GM23338 (cell line): ENCODE measurements around the gene MPDU1. TPM values are rescaled to one million over a fixed set of nuclear protein-coding genes. Genes with fewer than 3 reads are reported as not detected.

Source experiments
- ATAC-seq: fragments of 200-7000 bp; cut with Tn5 transposase; 3 replicates; pipeline ENCODE4 v1.9.1; 2020
- DNase-seq: peaks from one replicate; pipeline ENCODE4 v3.0.0-alpha.2; 2015; ENCODE audit warnings: low spot score
- H2AFZ ChIP-seq: fragments of 200-600 bp; sonication (generic); 2 replicates; pipeline ENCODE4 v1.8.0; 2016; ENCODE audit warnings: antibody characterized with exemption, mild to moderate bottlenecking, moderate library complexity
- H3F3A ChIP-seq: fragments of 200-600 bp; sonication (generic); replicated peaks from 2 replicates; pipeline ENCODE4 v1.8.0; 2017; ENCODE audit warnings: antibody characterized with exemption, mixed run types, low read depth
- H3K27ac ChIP-seq: fragments of 200-600 bp; sonication (generic); 2 replicates; pipeline ENCODE4 v1.6.1; 2016; ENCODE audit warnings: low read depth
- H3K27me3 ChIP-seq: fragments of 200-600 bp; sonication (generic); 2 replicates; pipeline ENCODE4 v1.8.0; 2016; ENCODE audit warnings: mild to moderate bottlenecking, mixed run types, moderate library complexity; ENCODE audit not compliant: insufficient read depth
- H3K36me3 ChIP-seq: fragments of 200-600 bp; sonication (generic); 2 replicates; pipeline ENCODE4 v1.8.0; 2016; ENCODE audit warnings: mild to moderate bottlenecking; ENCODE audit not compliant: insufficient read depth
- H3K4me1 ChIP-seq: fragments of 200-600 bp; sonication (generic); 2 replicates; pipeline ENCODE4 v1.8.0; 2016; ENCODE audit warnings: mild to moderate bottlenecking, moderate library complexity; ENCODE audit not compliant: insufficient read depth
- H3K4me2 ChIP-seq: fragments of 200-600 bp; sonication (generic); 2 replicates; pipeline ENCODE4 v1.7.1; 2017; ENCODE audit warnings: mixed run types
- H3K4me3 ChIP-seq: fragments of 200-600 bp; sonication (generic); 2 replicates; pipeline ENCODE4 v1.6.1; 2016; ENCODE audit warnings: mixed run types
- H3K79me2 ChIP-seq: fragments of 200-600 bp; sonication (generic); replicated peaks from 2 replicates; pipeline ENCODE4 v1.8.0; 2017; ENCODE audit warnings: mild to moderate bottlenecking; ENCODE audit not compliant: insufficient read depth
- H3K9me2 ChIP-seq: fragments of 200-600 bp; sonication (generic); 2 replicates; pipeline ENCODE4 v1.8.0; 2017; ENCODE audit not compliant: insufficient read depth
- H4K20me1 ChIP-seq: fragments of 200-600 bp; sonication (generic); replicated peaks from 2 replicates; pipeline ENCODE4 v1.8.0; 2017; ENCODE audit warnings: mild to moderate bottlenecking; ENCODE audit not compliant: insufficient read depth
- H3K27ac Mint-ChIP-seq: 2 replicates; pipeline ENCODE4 v1.8.0; 2020; ENCODE audit warnings: inconsistent platforms, mild to moderate bottlenecking, moderate library complexity, mixed read lengths
- H3K27me3 Mint-ChIP-seq: 3 replicates; pipeline ENCODE4 v1.8.0; 2022; ENCODE audit warnings: low read depth, mild to moderate bottlenecking, moderate library complexity, mixed read lengths, inconsistent platforms; ENCODE audit not compliant: insufficient read depth, poor library complexity
- H3K36me3 Mint-ChIP-seq: 3 replicates; pipeline ENCODE4 v1.8.0; 2021; ENCODE audit warnings: low read depth, mild to moderate bottlenecking, inconsistent platforms, moderate library complexity, mixed read lengths
- H3K4me1 Mint-ChIP-seq: 3 replicates; pipeline ENCODE4 v1.8.0; 2020; ENCODE audit warnings: mild to moderate bottlenecking, inconsistent platforms, mixed read lengths
- H3K4me3 Mint-ChIP-seq: 3 replicates; pipeline ENCODE4 v1.8.0; 2021; ENCODE audit warnings: moderate library complexity, mild to moderate bottlenecking, inconsistent platforms, mixed read lengths
- H3K9me3 Mint-ChIP-seq: 3 replicates; pipeline ENCODE4 v1.8.0; 2020; ENCODE audit warnings: moderate library complexity, mild to moderate bottlenecking, inconsistent platforms, mixed read lengths
- CREB1 ChIP-seq: fragments of 250-450 bp; sonication (Bioruptor Pico); IDR thresholded peaks from 2 replicates; pipeline ENCODE4 v1.5.0; 2020; ENCODE audit warnings: low read depth, mild to moderate bottlenecking, moderate library complexity
- ETS1 ChIP-seq: IDR thresholded peaks from 2 replicates; pipeline ENCODE4 v1.6.1; 2016; ENCODE audit warnings: antibody characterized with exemption
- EZH2 ChIP-seq: fragments of 200-600 bp; sonication (generic); IDR thresholded peaks from one replicate; pipeline ENCODE4 v1.8.0; 2017; ENCODE audit warnings: antibody characterized with exemption, mild to moderate bottlenecking, low read depth; ENCODE audit not compliant: unreplicated experiment
- EZH2phosphoT487 ChIP-seq: fragments of 200-600 bp; sonication (generic); IDR thresholded peaks from one replicate; pipeline ENCODE4 v1.8.1; 2018; ENCODE audit warnings: antibody characterized with exemption; ENCODE audit not compliant: unreplicated experiment
- JUNB ChIP-seq: IDR thresholded peaks from one replicate; pipeline ENCODE4 v1.6.1; 2016; ENCODE audit warnings: antibody characterized with exemption; ENCODE audit not compliant: unreplicated experiment
- NANOG ChIP-seq: IDR thresholded peaks from 2 replicates; pipeline ENCODE4 v1.6.1; 2016; ENCODE audit warnings: antibody characterized with exemption, borderline replicate concordance
- POLR2AphosphoS5 ChIP-seq: IDR thresholded peaks from 2 replicates; pipeline ENCODE4 v1.6.1; 2016; ENCODE audit warnings: antibody characterized with exemption, low read depth
- ZNF114 ChIP-seq: fragments of 250-450 bp; sonication (Bioruptor Pico); IDR thresholded peaks from 2 replicates; pipeline ENCODE4 v1.5.0; 2020; ENCODE audit warnings: mild to moderate bottlenecking, moderate library complexity
- ZNF331 ChIP-seq: fragments of 250-450 bp; sonication (Bioruptor Pico); IDR thresholded peaks from 2 replicates; pipeline ENCODE4 v1.5.0; 2020; ENCODE audit warnings: low read depth, mild to moderate bottlenecking, moderate library complexity
- ZNF462 ChIP-seq: fragments of 250-450 bp; sonication (Bioruptor Pico); IDR thresholded peaks from 2 replicates; pipeline ENCODE4 v1.5.0; 2020; ENCODE audit warnings: mild to moderate bottlenecking, moderate library complexity
- polyA plus RNA-seq: library from polyadenylated mRNA; unstranded; fragments of >200 nt; fragmentation: Nextera tagmentation; extraction: Ambion mirVana; gene quantifications from 2 replicates; pipeline ENCODE4 v1.2.1, GENCODE V29; 2016
- total RNA-seq: library from RNA; depleted of rRNA; stranded (reverse); fragments of >200 nt; shearing (Covaris generic); gene quantifications from 2 replicates; pipeline ENCODE4 v1.2.3, GENCODE V29; 2014

MPDU1 gene
- total and polyA plus RNA-seq, 2 experiments from 2014 or later, result 65.1 to 216 TPM

- no peak within 1 kb of the TSS for H3K27ac ChIP-seq
- ATAC-seq, result peak; percentile 87
- H3K4me3 ChIP-seq, result peak within 1 kb of the TSS; percentile 84
- no peaks in the 10 kb centered on the region for H3K36me3 ChIP-seq
- H3F3A ChIP-seq, result peaks cover 14% of the 10 kb centered on the region
- peaks cover 5% of the 10 kb centered on the region; the same call in 1 of the 2 replicates for H3K4me1 ChIP-seq
- peak within 1 kb of the TSS; percentile 90 for H3K4me2 ChIP-seq
- Mint-ChIP-seq H3K4me1 (peaks cover 6% of the 10 kb centered on the region; the same call in 1 of the 3 replicates), H3K27ac (no peak within 1 kb of the TSS), H3K4me3 (peak within 1 kb of the TSS; percentile 80), H3K36me3 (no peaks in the 10 kb centered on the region), H3K27me3 (peaks cover 8% of the 10 kb centered on the region), H3K9me3 (no peaks in the 10 kb centered on the region)
- no peaks in the 10 kb centered on the region for H4K20me1 ChIP-seq
- TF ChIP-seq ZNF331 (CRISPR knock-in tag), result no peak
- TF ChIP-seq POLR2AphosphoS5, result peak; percentile 70
- H3K9me2 ChIP-seq, result no peaks in the 10 kb centered on the region
- H3K27me3 ChIP-seq, result peaks cover 13% of the 10 kb centered on the region
- DNase-seq, result peak; percentile 68
- peak within 1 kb of the TSS; percentile 99 for H2AFZ ChIP-seq
- H3K79me2 ChIP-seq, result no peaks in the 10 kb centered on the region
Measured at GRCh38 chr17:7548585-7549400, 34.9 kb upstream of the MPDU1 start, which contains the start of gene TNFSF12. TNFSF12 (plus strand) TSS chr17:7549058; CDS start chr17:7549154, 96 bp downstream.

GRCh38 chr17:7549401-7550055 lies 34.1 kb upstream of the MPDU1 start:
- no peaks in the 10 kb centered on the region for H3K9me3 Mint-ChIP-seq
- Histone ChIP-seq H3K4me3 (peak overlapping the region; percentile 84), H3K4me2 (peak overlapping the region; percentile 90), H3K4me1 (peaks cover 5% of the 10 kb centered on the region; the same call in 1 of the 2 replicates), H3F3A (peaks cover 14% of the 10 kb centered on the region), H3K27ac (no peak overlapping the region), H4K20me1 (no peaks in the 10 kb centered on the region), H2AFZ (peak overlapping the region; percentile 99), H3K9me2 (no peaks in the 10 kb centered on the region), H3K36me3 (no peaks in the 10 kb centered on the region), H3K79me2 (no peaks in the 10 kb centered on the region), H3K27me3 (peaks cover 13% of the 10 kb centered on the region)
- H3K4me3 Mint-ChIP-seq, result peak overlapping the region; percentile 55
- peaks cover 6% of the 10 kb centered on the region for H3K27me3 Mint-ChIP-seq
- DNase-seq, result no peak
- peak; percentile 46 for ATAC-seq
- peaks cover 6% of the 10 kb centered on the region; the same call in 1 of the 3 replicates for H3K4me1 Mint-ChIP-seq
- no peaks in the 10 kb centered on the region for H3K36me3 Mint-ChIP-seq
- no peak overlapping the region for H3K27ac Mint-ChIP-seq
- TF ChIP-seq ETS1, result no peak
- TF ChIP-seq CREB1, result no peak
- TF ChIP-seq ZNF114 (CRISPR knock-in tag), result no peak
- no peak for TF ChIP-seq POLR2AphosphoS5
- TF ChIP-seq ZNF462 (CRISPR knock-in tag), result no peak
- no peak for TF ChIP-seq EZH2phosphoT487
- TF ChIP-seq EZH2, result no peak
- no peak for TF ChIP-seq JUNB
- no peak for TF ChIP-seq NANOG
- no peak for TF ChIP-seq ZNF331 (CRISPR knock-in tag)
